CD1c-positive myeloid dendritic cell (primary cell): Measurements from ENCODE around the gene SFXN3.

Experiments
- DNase-seq: peaks from one replicate; pipeline ENCODE4 v3.0.0-alpha.2; 2016; ENCODE audit errors: extremely low spot score

SFXN3 gene

GRCh38 chr10:101035916-101036702, 5.1 kb downstream of the SFXN3 start:
- DNase-seq = no peak

- DNase-seq = no peak
These were observed 5.7 kb downstream of the SFXN3 start for GRCh38 chr10:101036726-101037125.

DNA sequence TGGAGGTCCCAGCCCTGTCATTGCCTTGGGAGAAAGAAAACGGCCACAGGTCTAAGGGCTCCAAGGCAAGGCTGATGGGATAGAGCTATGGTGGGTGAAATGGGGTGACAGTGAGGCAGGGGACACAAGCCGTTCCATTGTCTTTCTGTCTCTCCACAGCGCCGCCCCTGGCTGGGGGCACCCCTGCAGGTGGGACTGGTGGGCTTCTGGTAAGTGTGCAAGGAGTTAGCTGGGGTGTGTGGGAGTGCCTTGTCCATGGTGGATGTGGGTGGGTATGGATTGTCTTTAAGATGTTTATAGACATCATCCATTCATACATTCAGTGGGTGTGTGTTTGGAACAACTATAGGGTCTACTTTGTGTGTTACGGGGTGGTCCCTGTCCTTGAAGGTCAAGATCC, 7.5 kb downstream of the SFXN3 start:
- no peak for DNase-seq

- no peak for DNase-seq
These were observed 9.0 kb downstream of the SFXN3 start for GRCh38 chr10:101040061-101040460.

DNA sequence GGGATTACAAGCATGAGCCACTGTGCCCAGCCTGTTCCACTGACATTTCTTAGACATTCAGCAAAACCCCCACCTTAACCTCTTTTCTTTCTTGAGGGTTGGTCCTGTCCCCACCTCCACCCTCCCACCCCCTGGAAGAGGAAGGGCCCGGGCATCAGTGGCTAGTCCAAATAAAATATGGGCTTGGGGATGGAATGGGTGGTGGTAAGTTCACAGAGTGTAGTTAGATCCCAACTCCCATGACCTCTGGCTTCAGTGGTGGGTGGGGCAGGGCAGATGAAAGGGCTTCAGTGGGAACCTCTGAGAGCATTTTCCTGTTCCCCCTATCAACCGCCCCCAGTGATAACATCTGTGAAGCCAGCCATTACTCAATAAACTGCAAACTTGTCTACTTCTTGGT, 9.8 kb downstream of the SFXN3 start:
- no peak for DNase-seq

GRCh38 chr10:101041252-101041761, 10.3 kb downstream of the SFXN3 start:
- peak; percentile 82 for DNase-seq

DNA sequence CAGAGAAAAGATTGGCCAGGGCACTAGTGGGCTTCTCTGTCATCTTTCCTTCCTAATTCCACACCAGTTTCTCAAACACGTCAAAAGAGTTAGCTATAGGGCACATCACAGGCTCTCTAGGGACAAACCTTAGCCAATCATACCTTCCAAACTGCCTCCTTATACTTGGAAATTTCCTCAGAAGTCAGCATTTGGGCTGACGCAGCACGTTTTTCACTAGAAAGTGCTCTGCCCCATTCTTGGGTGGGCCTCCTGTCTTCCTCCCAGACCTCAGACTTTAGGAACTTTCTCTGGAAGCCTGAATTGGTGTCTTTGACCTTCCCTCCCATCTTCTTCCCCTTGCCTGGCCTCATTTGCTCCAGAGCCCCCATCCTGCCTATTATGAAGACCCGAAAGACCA, 11.1 kb downstream of the SFXN3 start:
- no peak for DNase-seq

DNA sequence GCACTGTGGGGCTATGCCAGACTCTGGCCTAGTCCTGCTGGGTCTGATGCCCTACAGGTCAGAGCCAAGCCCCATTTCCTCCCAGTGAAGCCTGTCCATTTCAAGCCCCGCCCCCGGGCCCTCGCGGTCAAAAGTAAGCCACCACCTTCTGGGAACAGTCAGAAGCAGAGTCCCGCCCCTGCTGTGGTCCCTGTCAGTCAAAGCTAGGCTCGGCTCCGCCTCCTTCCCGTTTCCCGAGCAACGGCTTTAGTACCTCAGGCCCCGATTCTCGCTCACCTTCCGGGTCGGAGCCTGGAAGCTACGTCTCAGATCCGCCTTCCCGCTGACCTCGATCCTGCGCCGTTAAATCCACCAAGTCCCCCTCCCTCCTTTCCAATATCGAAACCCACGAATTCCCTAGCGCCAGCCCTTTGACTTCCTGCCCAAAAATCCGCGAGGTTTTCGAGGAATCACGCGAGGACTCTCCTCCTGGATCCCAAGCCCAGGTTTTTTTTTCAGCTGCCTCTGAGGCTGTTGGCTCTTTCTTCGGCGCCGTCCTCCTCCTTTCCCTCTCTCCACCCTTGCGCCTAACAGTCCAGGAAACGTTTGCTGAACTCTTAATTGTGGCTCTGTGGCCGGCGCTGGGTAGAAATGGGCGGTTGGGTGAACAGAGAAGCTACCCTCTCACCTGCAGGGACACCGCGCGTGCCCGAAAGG, 11.8 kb downstream of the SFXN3 start:
- DNase-seq = peak; percentile 97

DNA sequence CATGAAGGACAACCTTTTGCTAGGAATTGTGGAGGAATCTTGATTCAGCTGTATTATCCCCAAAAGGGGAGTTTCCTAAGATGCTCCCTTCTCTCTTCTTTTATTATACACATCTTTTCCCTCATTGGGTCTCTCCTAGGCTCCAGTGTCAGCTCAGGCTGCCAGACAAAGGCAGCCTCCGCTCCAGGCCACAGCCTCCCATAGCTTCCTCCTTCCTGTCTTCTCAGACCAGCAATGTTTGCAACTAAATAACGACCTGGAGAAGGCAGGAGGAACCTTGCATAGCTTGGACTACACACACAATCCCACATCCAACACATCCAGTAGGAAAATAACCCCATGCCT, 12.3 kb downstream of the SFXN3 start:
- no peak for DNase-seq

GRCh38 chr10:101044117-101044516, 13.1 kb downstream of the SFXN3 start:
- no peak for DNase-seq

GRCh38 chr10:101046332-101047238, 15.6 kb downstream of the SFXN3 start:
- DNase-seq = no peak

GRCh38 chr10:101047268-101047667, 16.2 kb downstream of the SFXN3 start:
- no peak for DNase-seq

- no peak for DNase-seq
These were observed 17.2 kb downstream of the SFXN3 start for GRCh38 chr10:101047961-101048892.

DNA sequence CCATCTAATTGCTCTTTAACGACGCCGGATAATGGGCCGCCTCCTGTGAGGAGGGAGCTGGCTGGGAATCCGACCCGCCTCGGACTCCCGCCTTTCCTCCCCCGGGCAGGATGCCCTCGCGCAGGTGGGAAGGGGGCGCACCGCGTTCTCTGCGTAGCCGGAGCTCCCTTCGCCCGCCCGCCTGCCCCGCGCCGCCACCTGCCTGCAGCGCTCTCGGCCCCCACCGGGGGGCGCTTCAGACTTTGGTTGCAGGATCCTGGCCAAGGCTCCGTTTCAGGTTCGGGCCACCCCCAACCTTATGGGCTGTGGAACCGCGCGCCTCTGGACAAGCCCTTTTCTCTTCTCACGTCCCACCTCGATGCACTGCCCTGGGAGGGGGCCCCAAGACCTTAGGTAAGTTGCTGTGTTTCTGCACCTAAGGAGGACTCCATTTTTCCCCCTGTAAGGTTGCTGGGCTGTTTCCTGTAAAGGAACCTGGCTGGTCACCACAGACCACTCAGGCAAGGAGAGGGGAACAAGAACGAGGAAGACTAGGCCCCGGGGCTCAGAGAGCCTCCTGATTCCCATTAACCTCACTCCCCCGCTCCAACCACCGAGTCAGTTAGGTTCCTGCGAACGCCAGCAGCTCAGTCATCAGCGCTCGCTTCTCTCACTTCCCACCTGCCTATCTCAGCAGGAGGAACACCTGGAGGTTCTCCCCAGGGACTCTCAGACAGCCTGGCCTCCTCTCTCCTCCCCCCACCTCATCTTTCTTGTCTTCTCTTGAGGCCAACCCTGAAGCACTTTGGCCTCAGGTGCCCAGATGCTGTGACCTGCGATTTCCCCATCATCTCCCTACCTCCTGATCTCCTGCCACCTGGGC, 19.4 kb downstream of the SFXN3 start:
- peak; percentile 75 for DNase-seq

- DNase-seq = no peak
These were observed 21.3 kb downstream of the SFXN3 start for GRCh38 chr10:101052285-101052684.

- no peak for DNase-seq
These were observed 22.5 kb downstream of the SFXN3 start for GRCh38 chr10:101053516-101053915.

GRCh38 chr10:101054351-101054750, 23.3 kb downstream of the SFXN3 start:
- DNase-seq = no peak

GRCh38 chr10:101054876-101055275, 23.8 kb downstream of the SFXN3 start:
- no peak for DNase-seq

DNA sequence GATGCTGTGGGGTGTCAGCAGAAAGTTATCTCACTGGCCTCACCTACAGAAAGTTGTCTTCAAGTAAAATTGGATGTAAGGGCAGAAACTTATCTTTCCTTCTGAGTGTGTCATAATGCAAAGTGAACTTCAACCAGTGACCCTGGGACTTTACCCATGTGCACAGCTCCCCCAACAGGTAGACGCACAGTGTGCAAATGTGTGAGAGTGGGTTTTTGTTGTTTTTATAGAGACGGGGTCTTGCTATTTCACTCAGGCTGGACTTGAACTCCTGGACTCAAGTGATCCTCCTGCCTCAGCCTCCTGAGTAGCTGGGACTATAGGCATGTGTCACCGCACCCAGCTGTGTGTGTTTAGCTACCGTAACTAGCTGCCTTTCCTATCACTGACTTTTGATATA, 24.4 kb downstream of the SFXN3 start:
- no peak for DNase-seq
